ENCODE results near the gene RFPL1.

- no peak for TF ChIP-seq CTCF (IDR thresholded peaks at IDR 0.05)
- TF ChIP-seq POLR2A (IDR thresholded peaks at IDR 0.05), result no peak
Measured at GRCh38 chr22:29450222-29450621, 11.8 kb downstream of the RFPL1 start.
